GM21529 (cell line): Measurements from ENCODE around the gene CGB1.
"Not testable (repeated sequence)": the region's sequence is repeated elsewhere in the genome, so short reads cannot be mapped to it uniquely, and the experiment has no call there.

Experiments used
- ATAC-seq: cut with Tn5 transposase; IDR thresholded peaks from one replicate; pipeline ENCODE4 v1.9.1; 2021; ENCODE audit not compliant: unreplicated experiment

CGB1 gene

DNA sequence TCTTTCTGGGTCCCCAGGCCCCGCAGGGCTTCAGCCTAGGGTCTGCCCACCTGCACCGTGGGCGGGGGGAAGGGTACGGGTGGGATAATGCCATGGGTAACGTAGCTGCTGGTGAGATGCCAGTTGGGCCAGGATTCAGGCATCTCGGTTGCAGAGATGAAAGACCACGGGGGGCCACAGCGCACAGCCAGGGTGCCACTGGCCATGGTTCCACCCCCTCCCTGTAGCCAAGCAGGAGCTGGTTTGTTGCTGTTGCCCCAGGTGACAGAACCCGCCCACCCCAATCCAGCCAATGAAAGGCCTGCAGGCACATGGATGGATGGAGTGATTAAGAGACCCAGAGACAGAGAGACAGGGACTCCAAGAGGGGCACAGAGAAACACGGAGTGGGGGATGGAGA is 21.9 kb upstream of the CGB1 start:
- ATAC-seq = no peak

DNA sequence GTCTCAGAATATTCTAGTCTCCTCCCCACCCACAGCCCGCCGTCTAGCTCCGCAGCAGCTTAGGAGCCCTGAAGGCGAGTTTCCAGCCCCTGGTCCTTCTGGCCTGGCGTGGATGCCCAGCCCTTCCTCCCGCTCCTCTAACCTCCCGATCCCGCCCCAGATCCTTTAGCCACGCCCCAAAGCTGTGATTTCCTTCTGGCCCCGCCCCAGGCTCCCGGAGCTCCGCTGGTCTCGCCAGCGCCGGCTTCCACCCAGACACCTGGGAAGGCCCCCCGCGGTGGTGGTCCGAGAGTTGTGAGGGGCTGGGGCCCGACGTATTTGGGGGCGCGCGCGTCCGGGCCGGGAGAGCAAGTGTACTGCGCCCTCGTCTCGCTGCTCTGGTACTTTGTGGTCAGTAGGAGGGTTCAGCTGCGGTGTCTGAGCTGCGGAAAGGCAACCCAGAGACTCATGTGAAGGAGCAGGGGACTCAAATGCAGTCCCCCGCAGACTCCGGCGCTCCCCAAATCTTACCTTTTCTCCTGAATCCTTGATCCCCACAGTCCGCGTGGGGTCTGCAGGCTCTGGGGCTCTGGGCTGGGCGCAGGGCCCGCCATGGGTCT is 21.0 kb upstream of the CGB1 start, which contains the start of gene CGB7:
TSS of gene CGB7 (minus strand) at position 114 of the 599 bp plus-strand sequence. CDS start 2,374 bp downstream, outside the sequence.
- no peak for ATAC-seq

DNA sequence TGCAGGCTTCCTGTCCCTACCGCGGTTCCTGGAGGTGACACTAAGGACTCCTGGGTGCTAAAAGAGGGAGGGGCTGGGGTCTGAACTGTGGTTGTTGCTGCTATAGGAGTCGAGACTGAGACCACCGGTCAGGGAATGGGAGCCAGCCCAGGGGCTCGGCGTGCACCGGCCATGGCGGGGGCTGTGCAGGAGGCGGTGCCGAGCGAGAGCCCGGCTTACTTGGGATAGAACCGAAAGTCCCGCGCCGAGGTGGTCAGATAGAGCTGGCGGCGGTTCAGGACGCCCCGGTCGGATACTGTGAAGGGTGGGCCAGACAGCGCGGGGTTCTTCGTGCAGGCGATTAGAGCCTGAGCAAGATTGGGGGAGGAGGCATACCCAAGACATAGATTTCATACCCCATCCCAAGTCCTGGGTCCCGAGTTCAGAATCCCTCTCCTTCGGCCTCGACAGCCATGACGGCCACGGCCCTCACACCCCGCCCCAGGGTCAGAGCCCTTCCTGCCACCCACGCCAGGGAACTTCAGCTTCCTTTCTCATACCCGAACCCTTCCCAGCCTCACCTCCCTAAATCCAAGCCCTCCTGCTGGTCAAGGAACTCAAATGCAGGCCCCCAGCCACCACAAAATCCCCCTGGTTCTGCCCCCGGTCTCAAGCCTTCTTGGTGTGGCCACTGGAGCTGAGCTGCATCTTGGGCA is 20.4 kb upstream of the CGB1 start:
- ATAC-seq = not testable (repeated sequence)

DNA sequence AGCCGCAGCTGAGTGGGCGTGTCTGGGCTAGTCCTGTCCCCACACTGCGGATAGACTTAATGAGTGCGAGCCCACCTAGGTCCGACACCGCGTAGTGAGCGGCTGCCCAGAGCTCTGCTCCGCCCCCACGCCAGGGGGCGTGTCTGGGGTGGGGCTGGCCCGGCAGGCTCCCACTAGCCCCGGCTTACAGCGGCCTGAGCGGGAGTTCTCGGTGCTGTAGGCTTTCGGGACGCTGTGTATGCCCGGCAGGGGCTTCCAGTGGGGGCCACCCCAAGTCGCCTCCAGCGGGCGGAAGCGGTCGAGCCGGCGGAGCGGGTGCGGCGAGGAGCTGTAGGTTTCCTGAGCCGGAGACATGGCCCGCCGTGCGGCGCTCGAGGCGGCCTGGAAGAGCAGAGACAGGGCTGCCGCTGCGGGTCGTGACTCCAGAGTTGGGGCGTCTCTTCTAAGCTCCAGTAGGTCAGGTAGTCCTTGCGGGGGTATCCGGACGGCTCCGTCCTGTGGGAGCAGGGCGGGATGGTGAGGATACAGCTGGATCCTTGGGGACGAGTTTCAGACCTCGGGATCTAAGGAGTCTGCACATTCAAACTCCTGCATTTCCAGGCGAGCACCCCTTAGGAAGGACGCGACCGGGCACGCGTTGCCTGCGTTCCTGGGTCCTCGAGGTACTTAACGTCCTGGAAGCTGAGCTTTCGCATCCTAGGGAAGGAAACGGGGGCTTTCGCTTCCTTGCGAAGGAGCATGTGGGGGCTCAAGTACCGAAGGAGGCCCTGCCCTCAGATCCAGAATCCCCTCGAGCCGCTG is 19.6 kb upstream of the CGB1 start:
- ATAC-seq = no peak

GRCh38 chr19:49050376-49051033 is 13.8 kb upstream of the CGB1 start:
- not testable (repeated sequence) for ATAC-seq

DNA sequence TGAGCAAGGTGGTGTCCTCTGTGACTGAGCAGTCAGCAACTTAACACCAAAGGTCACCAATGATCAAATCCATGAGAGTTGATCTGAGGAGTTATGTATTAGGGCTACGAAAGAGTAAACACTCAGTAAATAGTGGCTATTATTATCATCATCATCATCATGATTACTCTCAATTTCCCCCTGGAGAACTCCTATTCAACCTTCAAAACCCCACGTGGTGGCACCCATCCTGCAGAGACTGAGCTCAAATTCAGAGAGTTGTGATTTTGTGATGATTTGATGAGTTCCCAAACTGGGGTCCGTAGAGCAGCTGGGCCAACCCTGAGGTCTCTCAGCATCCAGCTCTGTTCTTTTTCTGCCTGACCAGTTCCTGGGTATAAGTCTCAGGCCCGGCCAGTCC is 13.1 kb upstream of the CGB1 start:
- not testable (repeated sequence) for ATAC-seq

DNA sequence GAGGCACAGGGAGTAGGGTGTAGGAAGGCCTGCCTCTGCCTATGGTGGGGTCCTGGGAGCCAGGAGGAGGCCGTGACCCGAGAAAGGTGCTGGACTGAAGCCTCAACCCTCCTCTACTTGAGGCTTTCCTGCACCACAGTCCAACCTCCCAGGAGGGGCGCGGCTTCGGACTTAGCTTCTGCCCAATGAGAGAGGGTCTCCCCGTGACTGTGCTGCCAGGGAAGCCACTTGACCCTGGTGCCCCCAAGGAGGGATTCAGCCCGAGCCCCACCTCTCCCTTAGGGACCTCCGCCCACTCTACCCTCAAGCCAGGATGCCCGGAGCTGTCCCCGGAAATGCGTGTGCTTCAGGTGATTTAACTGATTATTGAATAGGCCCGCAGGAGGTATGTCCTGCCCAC is 12.3 kb upstream of the CGB1 start, which contains the start of gene CGB8:
TSS of gene CGB8 (minus strand) at position 101 of the 400 bp plus-strand sequence. CDS start 372 bp downstream, outside the sequence.
- ATAC-seq = not testable (repeated sequence)

DNA sequence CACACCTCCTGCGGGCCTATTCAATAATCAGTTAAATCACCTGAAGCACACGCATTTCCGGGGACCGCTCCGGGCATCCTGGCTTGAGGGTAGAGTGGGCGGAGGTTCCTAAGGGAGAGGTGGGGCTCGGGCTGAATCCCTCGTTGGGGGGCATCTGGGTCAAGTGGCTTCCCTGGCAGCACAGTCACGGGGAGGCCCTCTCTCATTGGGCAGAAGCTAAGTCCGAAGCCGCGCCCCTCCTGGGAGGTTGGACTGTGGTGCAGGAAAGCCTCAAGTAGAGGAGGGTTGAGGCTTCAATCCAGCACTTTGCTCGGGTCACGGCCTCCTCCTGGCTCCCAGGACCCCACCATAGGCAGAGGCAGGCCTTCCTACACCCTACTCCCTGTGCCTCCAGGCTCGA is 6.9 kb upstream of the CGB1 start, which contains the start of gene CGB5:
TSS of gene CGB5 (plus strand) at position 301 of the 400 bp plus-strand sequence. CDS start 362 bp downstream, outside the sequence.
- ATAC-seq = not testable (repeated sequence)

- not testable (repeated sequence) for ATAC-seq
Measured at GRCh38 chr19:49042666-49043065, 6.0 kb upstream of the CGB1 start.

DNA sequence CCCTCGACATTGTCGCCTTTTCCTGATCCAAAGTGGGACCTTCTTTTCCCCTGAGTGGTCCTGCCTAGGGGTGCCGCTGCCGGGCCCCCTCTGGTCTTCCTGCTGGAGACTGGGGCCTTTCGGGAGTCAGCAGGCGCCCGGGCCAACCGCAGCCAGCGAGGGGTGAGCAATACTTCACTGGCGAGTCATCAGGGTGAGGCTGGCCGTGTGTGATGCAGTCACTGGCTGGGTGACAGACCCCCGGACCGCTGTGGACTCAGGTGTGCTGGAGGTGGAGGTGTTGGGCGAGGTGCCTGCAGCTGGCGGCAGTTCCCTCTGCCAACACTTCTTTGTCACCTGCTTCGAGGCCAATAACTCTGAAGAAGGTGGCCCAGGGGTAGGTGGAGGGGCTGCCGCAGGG is 5.5 kb upstream of the CGB1 start:
- ATAC-seq = no peak

- ATAC-seq = not testable (repeated sequence)
Measured at GRCh38 chr19:49039736-49040135, 3.0 kb upstream of the CGB1 start.

- not testable (repeated sequence) for ATAC-seq
Measured at GRCh38 chr19:49038557-49039276, 2.0 kb upstream of the CGB1 start.

DNA sequence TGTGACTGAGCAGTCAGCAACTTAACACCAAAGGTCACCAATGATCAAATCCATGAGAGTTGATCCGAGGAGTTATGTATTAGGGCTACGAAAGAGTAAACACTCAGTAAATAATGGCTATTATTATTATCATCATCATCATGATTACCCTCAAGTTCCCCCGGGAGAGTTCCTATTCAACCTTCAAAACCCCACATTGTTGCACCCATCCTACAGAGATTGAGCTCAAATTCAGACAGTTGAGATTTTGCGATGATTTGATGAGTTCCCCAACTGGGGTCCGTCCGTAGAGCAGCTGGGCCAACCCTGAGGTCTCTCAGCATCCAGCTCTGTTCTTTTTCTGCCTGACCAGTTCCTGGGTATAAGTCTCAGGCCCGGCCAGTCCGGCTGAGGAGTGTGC is 1.4 kb upstream of the CGB1 start:
- not testable (repeated sequence) for ATAC-seq

GRCh38 chr19:49031642-49032301 is 4.9 kb downstream of the CGB1 start, which contains the start of gene CGB2:
TSS of gene CGB2 (plus strand) at chr19:49031890. CDS start at chr19:49032096, 206 bp downstream.
- not testable (repeated sequence) for ATAC-seq

GRCh38 chr19:49030323-49030722 is 6.4 kb downstream of the CGB1 start:
- not testable (repeated sequence) for ATAC-seq

GRCh38 chr19:49029749-49030148 is 6.9 kb downstream of the CGB1 start:
- ATAC-seq = not testable (repeated sequence)

DNA sequence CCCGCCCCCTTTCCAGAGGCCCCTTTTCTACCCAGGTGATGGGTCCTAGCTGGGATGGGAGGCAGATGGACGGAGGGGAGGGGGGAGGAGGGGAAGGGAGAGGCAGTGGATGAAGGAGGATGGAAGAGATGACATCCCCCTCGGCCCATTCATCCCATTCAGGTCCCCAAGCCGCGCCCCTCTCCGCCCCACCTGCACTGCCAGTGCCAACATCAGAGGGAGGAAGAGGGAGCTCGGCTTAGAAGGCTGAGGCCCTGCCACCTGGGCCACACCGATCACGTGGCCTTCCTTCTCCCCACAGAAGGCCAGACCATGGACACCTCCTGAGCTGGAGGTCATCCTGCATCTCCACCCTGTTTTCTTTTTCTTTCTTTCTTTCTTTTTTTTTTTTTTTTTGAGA is 8.0 kb downstream of the CGB1 start:
- ATAC-seq = not testable (repeated sequence)

DNA sequence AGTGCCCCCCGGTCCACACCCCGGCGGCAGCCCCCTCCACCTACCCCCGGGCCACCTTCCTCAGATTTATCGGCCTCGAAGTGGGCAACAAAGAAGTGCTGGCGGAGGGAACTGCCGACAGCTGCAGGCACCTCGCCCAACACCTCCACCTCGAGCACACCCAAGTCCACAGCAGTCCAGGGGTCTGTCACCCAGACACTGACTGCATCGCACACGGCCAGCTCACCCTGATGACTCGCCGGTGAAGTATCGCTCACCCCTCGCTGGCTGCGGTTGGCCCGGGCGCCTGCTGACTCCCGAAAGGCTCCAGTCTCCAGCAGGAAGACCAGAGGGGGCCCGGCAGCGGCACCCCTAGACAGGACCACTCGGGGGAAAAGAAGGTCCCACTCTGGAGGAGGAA is 11.1 kb downstream of the CGB1 start:
- ATAC-seq = not testable (repeated sequence)

DNA sequence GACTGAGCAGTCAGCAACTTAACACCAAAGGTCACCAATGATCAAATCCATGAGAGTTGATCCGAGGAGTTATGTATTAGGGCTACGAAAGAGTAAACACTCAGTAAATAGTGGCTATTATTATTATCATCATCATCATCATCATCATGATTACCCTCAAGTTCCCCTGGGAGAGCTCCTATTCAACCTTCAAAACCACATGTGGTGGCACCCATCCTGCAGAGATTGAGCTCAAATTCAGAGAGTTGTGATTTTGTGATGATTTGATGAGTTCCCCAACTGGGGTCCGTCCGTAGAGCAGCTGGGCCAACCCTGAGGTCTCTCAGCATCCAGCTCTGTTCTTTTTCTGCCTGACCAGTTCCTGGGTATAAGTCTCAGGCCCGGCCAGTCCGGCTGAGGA is 11.6 kb downstream of the CGB1 start:
- not testable (repeated sequence) for ATAC-seq

DNA sequence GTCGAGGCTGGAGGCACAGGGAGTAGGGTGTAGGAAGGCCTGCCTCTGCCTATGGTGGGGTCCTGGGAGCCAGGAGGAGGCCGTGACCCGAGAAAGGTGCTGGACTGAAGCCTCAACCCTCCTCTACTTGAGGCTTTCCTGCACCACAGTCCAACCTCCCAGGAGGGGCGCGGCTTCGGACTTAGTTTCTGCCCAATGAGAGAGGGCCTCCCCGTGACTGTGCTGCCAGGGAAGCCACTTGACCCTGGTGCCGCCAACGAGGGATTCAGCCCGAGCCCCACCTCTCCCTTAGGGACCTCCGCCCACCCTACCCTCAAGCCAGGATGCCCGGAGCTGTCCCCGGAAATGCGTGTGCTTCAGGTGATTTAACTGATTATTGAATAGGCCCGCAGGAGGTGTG is 12.5 kb downstream of the CGB1 start, which contains the start of gene CGB3:
TSS of gene CGB3 (minus strand) at position 101 of the 400 bp plus-strand sequence. CDS start 362 bp downstream, outside the sequence.
- not testable (repeated sequence) for ATAC-seq
